Esophagus muscularis mucosa (tissue), 4 donors: Measurements from ENCODE around the gene PUSL1.

Source experiments
- EP300 ChIP-seq: sonication (generic); formaldehyde crosslinking; IDR thresholded peaks from one replicate; pipeline ENCODE4 v1.6.1; 2017; ENCODE audit warnings: antibody characterized with exemption
- POLR2A ChIP-seq: fragments of 450-650 bp; IDR thresholded peaks from one replicate; pipeline ENCODE4 v1.6.1; 2017; ENCODE audit warnings: antibody characterized with exemption, moderate library complexity, mild to moderate bottlenecking, low read depth
- POLR2AphosphoS5 ChIP-seq, 2 donors: sonication (generic); formaldehyde crosslinking; IDR thresholded peaks; one replicate each; pipeline ENCODE4 v1.6.1; 2017; ENCODE audit warnings: antibody characterized with exemption in 2 of 2
- TF ChIP-seq, protein P1 (sequence below), 3 experiments: fragments of 200-600 bp in 2 of 3; fragments of 450-650 bp in 1 of 3; sonication (generic) in 2 of 3; IDR thresholded peaks; one replicate each; pipeline ENCODE4 v1.5.1; 2017 to 2019; ENCODE audit warnings: antibody characterized with exemption in 3 of 3, mild to moderate bottlenecking in 2 of 3, moderate library complexity in 1 of 3

DNA sequence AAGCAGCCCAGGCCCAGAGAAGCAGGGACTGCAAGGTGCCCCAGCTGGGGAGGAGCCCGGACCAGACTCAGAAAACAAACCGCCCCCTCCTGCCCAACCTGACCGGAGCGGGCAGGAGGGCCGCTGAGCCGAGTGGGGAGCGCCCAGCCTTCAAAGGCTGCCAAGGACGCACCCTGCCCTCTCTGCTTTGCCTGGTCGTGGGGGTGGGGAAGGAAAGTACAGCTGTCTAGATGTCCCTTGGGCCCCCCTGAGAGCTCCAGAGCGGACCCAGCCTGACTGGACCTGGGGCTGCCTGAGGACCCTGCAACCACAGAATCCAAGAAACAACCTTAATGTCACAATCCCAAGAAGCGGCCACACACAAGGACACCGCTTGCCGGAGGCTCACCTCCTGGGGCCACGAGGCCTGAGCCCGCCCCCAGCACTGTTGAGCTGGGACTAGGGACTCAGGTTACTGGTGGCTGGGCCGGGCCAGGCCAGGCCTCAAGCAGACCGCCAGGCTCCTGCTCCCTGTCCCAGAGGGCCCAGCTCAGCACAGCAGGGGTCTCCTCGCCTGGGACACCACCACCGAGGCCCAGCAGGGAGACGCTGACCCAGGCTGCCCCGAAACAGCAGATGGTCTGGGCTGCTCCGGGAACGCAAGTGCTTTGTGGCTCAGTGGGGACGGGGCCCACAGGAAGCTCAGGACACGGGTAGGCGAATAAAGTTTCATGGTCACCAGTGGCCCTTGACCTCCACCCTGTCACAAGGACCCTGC lies 39.4 kb downstream of the PUSL1 start:
- TF ChIP-seq, protein P1, sequence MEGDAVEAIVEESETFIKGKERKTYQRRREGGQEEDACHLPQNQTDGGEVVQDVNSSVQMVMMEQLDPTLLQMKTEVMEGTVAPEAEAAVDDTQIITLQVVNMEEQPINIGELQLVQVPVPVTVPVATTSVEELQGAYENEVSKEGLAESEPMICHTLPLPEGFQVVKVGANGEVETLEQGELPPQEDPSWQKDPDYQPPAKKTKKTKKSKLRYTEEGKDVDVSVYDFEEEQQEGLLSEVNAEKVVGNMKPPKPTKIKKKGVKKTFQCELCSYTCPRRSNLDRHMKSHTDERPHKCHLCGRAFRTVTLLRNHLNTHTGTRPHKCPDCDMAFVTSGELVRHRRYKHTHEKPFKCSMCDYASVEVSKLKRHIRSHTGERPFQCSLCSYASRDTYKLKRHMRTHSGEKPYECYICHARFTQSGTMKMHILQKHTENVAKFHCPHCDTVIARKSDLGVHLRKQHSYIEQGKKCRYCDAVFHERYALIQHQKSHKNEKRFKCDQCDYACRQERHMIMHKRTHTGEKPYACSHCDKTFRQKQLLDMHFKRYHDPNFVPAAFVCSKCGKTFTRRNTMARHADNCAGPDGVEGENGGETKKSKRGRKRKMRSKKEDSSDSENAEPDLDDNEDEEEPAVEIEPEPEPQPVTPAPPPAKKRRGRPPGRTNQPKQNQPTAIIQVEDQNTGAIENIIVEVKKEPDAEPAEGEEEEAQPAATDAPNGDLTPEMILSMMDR (IDR thresholded peaks at IDR 0.05): no peak
- no peak for TF ChIP-seq POLR2AphosphoS5 (IDR thresholded peaks at IDR 0.05)
- no peak for TF ChIP-seq POLR2A
- TF ChIP-seq EP300: no peak
